H1 (cell line): ENCODE results near the gene GDPD3. TPM values are rescaled to one million over a fixed set of nuclear protein-coding genes. Genes with fewer than 3 reads are reported as not detected.

Experiments
- BRCA1 ChIP-seq: IDR thresholded peaks from 2 replicates; pipeline ENCODE4 v1.6.1; 2012; ENCODE audit warnings: low read depth, low read length, improper control_type of control experiment
- CBX5 ChIP-seq: fragments of 300-800, 300-1000 bp; sonication (generic); IDR thresholded peaks from 2 replicates; pipeline ENCODE4 v1.7.1; 2016; ENCODE audit warnings: antibody characterized with exemption, low read length, low read depth
- CTBP2 ChIP-seq: IDR thresholded peaks from 2 replicates; pipeline ENCODE4 v1.7.0; 2011; ENCODE audit warnings: borderline replicate concordance, mild to moderate bottlenecking, moderate library complexity, mixed read lengths, low read length; ENCODE audit not compliant: insufficient read depth, insufficient read length
- JUND ChIP-seq: IDR thresholded peaks from 2 replicates; pipeline ENCODE4 v1.6.1; 2011; ENCODE audit warnings: mild to moderate bottlenecking, improper control_type of control experiment, low read length
- KDM1A ChIP-seq: fragments of 200-600, 300-600 bp; sonication (generic); IDR thresholded peaks from 2 replicates; pipeline ENCODE4 v1.7.1; 2016; ENCODE audit warnings: mild to moderate bottlenecking, low read length, borderline replicate concordance
- MAFK ChIP-seq: IDR thresholded peaks from 2 replicates; pipeline ENCODE4 v1.6.1; 2012; ENCODE audit warnings: low read depth, mild to moderate bottlenecking, improper control_type of control experiment, low read length
- PHF8 ChIP-seq: fragments of 200-600 bp; sonication (generic); conservative IDR thresholded peaks from 2 replicates; pipeline ENCODE4 v1.7.1; 2012; ENCODE audit warnings: low read depth, mild to moderate bottlenecking, inconsistent platforms, low read length, moderate library complexity
- SP1 ChIP-seq: IDR thresholded peaks from 2 replicates; pipeline ENCODE4 v1.6.1; 2011; ENCODE audit warnings: low read depth, low read length
- SRF ChIP-seq: IDR thresholded peaks from 2 replicates; pipeline ENCODE4 v1.6.1; 2011; ENCODE audit warnings: mild to moderate bottlenecking, low read depth, low read length, moderate library complexity
- ZNF274 ChIP-seq: IDR thresholded peaks from 2 replicates; pipeline ENCODE4 v1.7.0; 2012; ENCODE audit warnings: low read length, borderline replicate concordance; ENCODE audit errors: extremely low read depth
- polyA plus RNA-seq, 7 experiments: library from polyadenylated mRNA; depleted of rRNA in 3 of 7; stranded (reverse) in 5 of 7; unstranded in 2 of 7; fragments of >200 nt in 5 of 7; fragments of 200-250 nt in 2 of 7; gene quantifications; 1 replicate in 5 of 7; 2 replicates in 1 of 7; 4 replicates in 1 of 7; pipeline versions ENCODE4 v1.2.1 to v1.2.3, GENCODE V29; 2011 to 2013; ENCODE audit warnings: missing spikeins in 2 of 7, mixed read lengths in 2 of 7
- total RNA-seq: library from RNA; stranded (reverse); fragmentation: NEBNext Ultra II Directional; extraction: Animal tissue kit (Norgen Biotek cat#: 25700); gene quantifications from 2 replicates; pipeline ENCODE4 v1.2.1, GENCODE V29; 2021
- TF ChIP-seq, protein P1 (sequence below): IDR thresholded peaks from 2 replicates; pipeline ENCODE4 v1.6.1; 2012; ENCODE audit warnings: low read length, inconsistent platforms

GDPD3 gene
- total and polyA plus RNA-seq, 2 of the 8 experiments (the other 6 are each of a cell fraction or from before 2014, with no cell fraction given): 0.20 TPM; not detected in 1

DNA sequence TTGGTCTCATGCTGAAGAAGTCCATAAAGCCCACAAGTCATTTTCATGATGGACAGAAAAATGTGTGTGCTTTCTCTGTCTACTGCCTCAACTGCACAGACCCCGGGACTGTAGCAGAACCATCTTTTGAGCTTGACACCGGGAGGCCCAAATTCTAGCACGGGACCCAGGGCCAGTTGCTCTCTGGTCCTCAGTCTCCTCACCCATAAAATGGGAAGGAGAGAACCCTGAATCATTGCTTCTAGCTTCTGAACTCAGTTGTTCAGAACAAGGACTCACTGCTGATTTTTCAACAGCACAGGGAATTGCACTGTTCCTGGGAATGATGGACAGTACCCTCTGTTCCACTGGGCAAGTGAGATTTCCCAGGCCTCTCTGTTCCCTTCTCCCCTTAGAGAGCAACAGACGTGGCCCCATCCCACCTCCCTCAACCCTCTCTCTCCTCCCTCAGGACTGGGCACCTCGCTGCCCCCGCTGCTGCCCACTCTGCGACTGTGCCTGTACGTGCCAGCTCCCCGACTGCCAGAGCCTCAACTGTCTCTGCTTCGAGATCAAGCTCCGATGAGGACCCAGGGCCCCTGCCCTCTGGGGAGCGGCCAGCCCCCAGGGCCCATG is 50.0 kb downstream of the GDPD3 start (continued):
- TF ChIP-seq, protein P1, sequence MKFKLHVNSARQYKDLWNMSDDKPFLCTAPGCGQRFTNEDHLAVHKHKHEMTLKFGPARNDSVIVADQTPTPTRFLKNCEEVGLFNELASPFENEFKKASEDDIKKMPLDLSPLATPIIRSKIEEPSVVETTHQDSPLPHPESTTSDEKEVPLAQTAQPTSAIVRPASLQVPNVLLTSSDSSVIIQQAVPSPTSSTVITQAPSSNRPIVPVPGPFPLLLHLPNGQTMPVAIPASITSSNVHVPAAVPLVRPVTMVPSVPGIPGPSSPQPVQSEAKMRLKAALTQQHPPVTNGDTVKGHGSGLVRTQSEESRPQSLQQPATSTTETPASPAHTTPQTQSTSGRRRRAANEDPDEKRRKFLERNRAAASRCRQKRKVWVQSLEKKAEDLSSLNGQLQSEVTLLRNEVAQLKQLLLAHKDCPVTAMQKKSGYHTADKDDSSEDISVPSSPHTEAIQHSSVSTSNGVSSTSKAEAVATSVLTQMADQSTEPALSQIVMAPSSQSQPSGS: no peak
- no peak for TF ChIP-seq ZNF274
- no peak for TF ChIP-seq SRF
- TF ChIP-seq MAFK: no peak
- TF ChIP-seq SP1: no peak
- TF ChIP-seq PHF8: no peak
- TF ChIP-seq JUND: no peak
- no peak for TF ChIP-seq BRCA1
- no peak for TF ChIP-seq CTBP2
- TF ChIP-seq KDM1A: no peak
- TF ChIP-seq CBX5: no peak
